Endothelial cell (in vitro differentiated cells): Measurements from ENCODE around the gene EPHA3. TPM values are rescaled to one million over a fixed set of nuclear protein-coding genes. Genes with fewer than 3 reads are reported as not detected.

Experiments
- DNase-seq: peaks from one replicate; pipeline ENCODE4 v3.0.0; 2021; ENCODE audit warnings: low spot score
- H3K27ac Mint-ChIP-seq: one replicate; pipeline ENCODE4 v1.8.0; 2021; ENCODE audit warnings: mixed read lengths, inconsistent platforms; ENCODE audit not compliant: unreplicated experiment
- H3K27me3 Mint-ChIP-seq: one replicate; pipeline ENCODE4 v1.8.0; 2021; ENCODE audit warnings: mild to moderate bottlenecking, moderate library complexity, mixed read lengths, inconsistent platforms; ENCODE audit not compliant: unreplicated experiment
- H3K36me3 Mint-ChIP-seq: one replicate; pipeline ENCODE4 v1.8.0; 2021; ENCODE audit warnings: mild to moderate bottlenecking, low read depth, mixed read lengths, inconsistent platforms; ENCODE audit not compliant: unreplicated experiment
- H3K4me1 Mint-ChIP-seq: one replicate; pipeline ENCODE4 v1.8.0; 2021; ENCODE audit warnings: mild to moderate bottlenecking, mixed read lengths, inconsistent platforms; ENCODE audit not compliant: unreplicated experiment
- H3K4me3 Mint-ChIP-seq: one replicate; pipeline ENCODE4 v1.8.0; 2021; ENCODE audit warnings: mild to moderate bottlenecking, mixed read lengths, inconsistent platforms; ENCODE audit not compliant: unreplicated experiment
- H3K9me3 Mint-ChIP-seq: one replicate; pipeline ENCODE4 v1.8.0; 2021; ENCODE audit warnings: mixed read lengths, inconsistent platforms; ENCODE audit not compliant: unreplicated experiment
- total RNA-seq: library from RNA; stranded (reverse); fragmentation: NEBNext Ultra II Directional; extraction: Animal tissue kit (Norgen Biotek cat#: 25700); gene quantifications from one replicate; pipeline ENCODE4 v1.2.1, GENCODE V29; 2021; ENCODE audit not compliant: unreplicated experiment
- TF ChIP-seq, protein P1 (sequence below): fragments of 200-600 bp; sonication (generic); IDR thresholded peaks from one replicate; pipeline ENCODE4 v1.5.0; 2021; ENCODE audit warnings: antibody characterized with exemption; ENCODE audit not compliant: unreplicated experiment

The EPHA3 gene
- total RNA-seq, 1 donor from 2014 or later = not detected

DNA sequence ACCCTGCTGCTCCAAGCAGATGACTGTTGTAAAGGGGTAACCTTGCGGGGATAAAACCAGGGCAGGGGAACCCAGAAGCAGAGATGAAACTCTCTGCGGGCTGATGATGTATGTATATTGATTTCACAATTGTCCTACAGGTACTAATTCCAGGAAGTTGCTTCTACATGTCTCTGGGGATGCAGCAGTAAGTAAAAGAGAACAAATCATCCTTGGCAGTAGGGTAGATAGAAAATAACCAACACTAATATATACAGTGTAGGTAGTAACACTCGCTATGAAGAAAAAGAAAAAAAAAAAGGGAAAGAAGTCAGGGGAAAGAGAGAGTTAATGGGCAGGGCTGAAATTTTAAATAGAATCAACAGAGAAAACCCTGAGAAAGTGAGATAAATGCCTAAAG is 50.2 kb downstream of the EPHA3 start:
- H3K4me3 Mint-ChIP-seq = no peak overlapping the region
- no peaks in the 10 kb centered on the region for H3K36me3 Mint-ChIP-seq
- TF ChIP-seq, protein P1, sequence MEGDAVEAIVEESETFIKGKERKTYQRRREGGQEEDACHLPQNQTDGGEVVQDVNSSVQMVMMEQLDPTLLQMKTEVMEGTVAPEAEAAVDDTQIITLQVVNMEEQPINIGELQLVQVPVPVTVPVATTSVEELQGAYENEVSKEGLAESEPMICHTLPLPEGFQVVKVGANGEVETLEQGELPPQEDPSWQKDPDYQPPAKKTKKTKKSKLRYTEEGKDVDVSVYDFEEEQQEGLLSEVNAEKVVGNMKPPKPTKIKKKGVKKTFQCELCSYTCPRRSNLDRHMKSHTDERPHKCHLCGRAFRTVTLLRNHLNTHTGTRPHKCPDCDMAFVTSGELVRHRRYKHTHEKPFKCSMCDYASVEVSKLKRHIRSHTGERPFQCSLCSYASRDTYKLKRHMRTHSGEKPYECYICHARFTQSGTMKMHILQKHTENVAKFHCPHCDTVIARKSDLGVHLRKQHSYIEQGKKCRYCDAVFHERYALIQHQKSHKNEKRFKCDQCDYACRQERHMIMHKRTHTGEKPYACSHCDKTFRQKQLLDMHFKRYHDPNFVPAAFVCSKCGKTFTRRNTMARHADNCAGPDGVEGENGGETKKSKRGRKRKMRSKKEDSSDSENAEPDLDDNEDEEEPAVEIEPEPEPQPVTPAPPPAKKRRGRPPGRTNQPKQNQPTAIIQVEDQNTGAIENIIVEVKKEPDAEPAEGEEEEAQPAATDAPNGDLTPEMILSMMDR = no peak
- peaks cover 10% of the 10 kb centered on the region for H3K4me1 Mint-ChIP-seq
- no peak for DNase-seq
- H3K27ac Mint-ChIP-seq = no peak overlapping the region
- no peaks in the 10 kb centered on the region for H3K27me3 Mint-ChIP-seq
- H3K9me3 Mint-ChIP-seq = no peaks in the 10 kb centered on the region

DNA sequence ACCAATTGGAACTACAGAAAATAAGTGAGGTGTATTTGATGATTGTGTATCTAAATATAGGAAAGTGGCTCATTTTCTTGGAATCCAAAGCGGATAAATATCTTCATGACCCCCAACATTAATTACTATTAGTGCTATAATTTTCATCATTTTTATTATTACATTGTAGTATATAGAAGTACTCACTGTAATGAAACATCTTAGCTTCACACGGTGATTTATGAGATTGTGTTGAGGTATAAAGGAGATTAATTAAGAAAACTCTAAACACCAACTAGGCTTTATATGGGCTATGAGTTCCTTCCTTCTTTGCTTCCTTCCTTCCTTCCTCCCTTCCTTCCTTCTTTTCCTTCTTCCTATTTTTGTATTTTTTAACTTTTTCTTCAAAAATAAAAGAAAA is 52.2 kb downstream of the EPHA3 start:
- Mint-ChIP-seq H3K36me3 (no peaks in the 10 kb centered on the region), H3K27ac (no peak overlapping the region), H3K4me1 (peaks cover 7% of the 10 kb centered on the region), H3K4me3 (no peak overlapping the region), H3K27me3 (no peaks in the 10 kb centered on the region), H3K9me3 (no peaks in the 10 kb centered on the region)
- TF ChIP-seq, protein P1 = no peak
- DNase-seq = no peak

DNA sequence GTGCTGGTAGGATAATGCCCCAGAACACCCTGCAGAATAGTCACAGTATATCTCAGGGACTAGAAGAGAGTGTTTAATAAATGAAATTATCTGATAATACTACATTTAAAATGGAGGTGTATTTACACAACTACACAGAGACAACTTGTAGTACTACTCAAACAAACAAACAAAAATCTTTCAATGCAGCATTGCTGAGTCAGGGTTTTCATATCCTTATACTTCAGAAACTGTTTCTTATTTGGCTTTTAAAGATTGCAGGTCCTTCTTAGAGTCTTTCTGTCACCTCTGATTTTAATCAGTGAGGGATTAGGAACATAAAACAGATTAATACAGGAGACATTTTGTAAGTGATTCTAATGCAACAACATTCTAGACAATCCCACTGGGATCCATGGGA is 57.4 kb downstream of the EPHA3 start:
- Mint-ChIP-seq H3K27ac (no peak overlapping the region), H3K27me3 (no peaks in the 10 kb centered on the region), H3K9me3 (no peaks in the 10 kb centered on the region), H3K4me1 (no peaks in the 10 kb centered on the region), H3K4me3 (no peak overlapping the region), H3K36me3 (no peaks in the 10 kb centered on the region)
- TF ChIP-seq, protein P1 = no peak
- DNase-seq = no peak

DNA sequence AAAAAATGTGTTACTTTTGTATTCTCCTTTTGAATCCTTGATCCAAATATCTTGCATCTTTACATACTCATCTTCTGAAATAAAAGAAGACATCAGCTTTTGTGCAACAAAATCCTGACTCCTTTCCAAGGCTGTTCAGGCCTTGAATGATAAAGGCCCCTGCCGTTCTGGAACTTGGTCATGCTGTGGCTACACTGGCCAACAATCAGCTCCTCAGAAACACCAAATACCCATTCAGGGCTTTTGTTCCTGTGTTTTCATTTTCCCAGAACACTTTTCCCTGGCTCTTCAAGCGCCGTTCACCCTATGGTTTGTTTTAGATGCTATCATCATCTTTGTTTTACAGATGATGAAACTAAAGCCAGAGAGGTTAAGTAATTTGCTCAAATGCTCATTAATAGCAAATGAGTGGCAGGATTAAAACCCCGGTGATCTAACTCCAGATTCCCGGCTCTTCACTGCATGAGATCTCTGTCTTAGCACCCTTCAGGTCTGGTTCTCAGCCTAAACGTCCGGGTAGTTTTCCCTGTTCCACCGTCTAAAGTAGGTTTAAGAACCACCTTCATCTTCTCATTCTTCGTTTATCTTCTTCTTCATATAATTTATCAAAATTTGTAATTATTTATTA is 58.3 kb downstream of the EPHA3 start:
- no peak overlapping the region for H3K4me3 Mint-ChIP-seq
- no peak for DNase-seq
- no peaks in the 10 kb centered on the region for H3K27me3 Mint-ChIP-seq
- no peaks in the 10 kb centered on the region for H3K36me3 Mint-ChIP-seq
- H3K4me1 Mint-ChIP-seq = no peaks in the 10 kb centered on the region
- no peak overlapping the region for H3K27ac Mint-ChIP-seq
- H3K9me3 Mint-ChIP-seq = no peaks in the 10 kb centered on the region
- TF ChIP-seq, protein P1 = no peak

DNA sequence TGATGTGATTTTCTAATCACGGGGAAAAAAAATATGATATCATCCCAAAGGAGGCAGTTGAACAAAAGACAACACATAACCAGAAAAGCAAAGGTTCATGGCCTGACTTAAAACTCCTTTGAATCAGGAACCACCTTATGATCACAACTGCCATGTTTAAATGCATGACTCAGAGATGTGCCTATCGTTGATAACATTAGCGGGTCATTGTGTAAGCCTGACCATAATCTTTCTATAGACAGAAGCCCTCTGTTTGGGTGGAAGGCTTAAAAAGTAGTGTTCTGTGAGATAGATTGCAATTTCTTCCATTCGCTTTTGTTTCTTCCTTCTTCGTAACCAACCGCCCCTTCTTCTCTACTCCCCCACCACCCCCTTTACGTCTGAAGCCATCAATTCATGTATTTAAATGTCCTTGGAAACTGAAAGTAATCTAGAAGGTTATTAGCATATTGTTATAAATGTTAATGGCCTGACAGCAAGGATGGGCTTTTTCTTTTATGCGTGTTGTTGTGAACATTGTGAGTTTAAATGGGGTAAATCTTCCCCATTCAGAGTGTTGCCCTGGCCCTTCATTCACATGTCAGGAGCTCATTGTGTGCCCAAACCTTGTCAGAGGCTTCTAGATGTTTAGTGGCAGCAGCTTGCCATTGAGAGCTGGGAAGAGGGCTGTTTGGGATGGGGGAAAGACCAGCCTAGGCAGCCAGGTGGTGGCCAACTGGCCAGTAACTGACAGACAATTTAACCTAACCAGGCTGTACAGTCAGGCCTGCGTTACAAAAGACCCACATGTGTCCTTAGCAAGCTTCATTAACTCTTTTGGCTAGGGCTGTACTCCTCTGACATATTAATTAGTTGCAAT is 64.5 kb downstream of the EPHA3 start:
- Mint-ChIP-seq H3K36me3 (no peaks in the 10 kb centered on the region), H3K27ac (no peak overlapping the region), H3K27me3 (no peaks in the 10 kb centered on the region)

More for the DNA sequence above, 64.5 kb downstream of the EPHA3 start:
- no peak overlapping the region for H3K4me3 Mint-ChIP-seq
- H3K9me3 Mint-ChIP-seq = no peaks in the 10 kb centered on the region
- TF ChIP-seq, protein P1 = no peak
- DNase-seq = no peak
- peaks cover 2% of the 10 kb centered on the region for H3K4me1 Mint-ChIP-seq
